Thymus (tissue), 11 donors: Measurements from ENCODE around the gene CALM3. TPM values are rescaled to one million over a fixed set of nuclear protein-coding genes. Genes with fewer than 3 reads are reported as not detected.

Experiments used
- DNase-seq, 9 donors: peaks; one replicate each; pipeline ENCODE4 v3.0.0-alpha.2; 2013; ENCODE audit warnings: low spot score in 9 of 9, low read depth in 6 of 9, missing footprints in 1 of 9
- H3K27ac ChIP-seq, 2 donors: one replicate each; pipeline ENCODE4 v1.5.1; 2013; ENCODE audit warnings: control low read depth in 1 of 2, low read depth in 1 of 2, low read length in 1 of 2, mild to moderate bottlenecking in 1 of 2, moderate library complexity in 1 of 2
- H3K27me3 ChIP-seq, 2 donors: one replicate each; pipeline ENCODE4 v1.5.1; 2013; ENCODE audit warnings: low read length in 1 of 2; ENCODE audit not compliant: control insufficient read depth in 2 of 2, insufficient read depth in 1 of 2
- H3K36me3 ChIP-seq, 2 donors: one replicate each; pipeline ENCODE4 v1.5.1; 2013; ENCODE audit warnings: low read length in 1 of 2, mild to moderate bottlenecking in 1 of 2, moderate library complexity in 1 of 2; ENCODE audit not compliant: control insufficient read depth in 2 of 2, insufficient read depth in 2 of 2
- H3K4me1 ChIP-seq, 2 donors: one replicate each; pipeline ENCODE4 v1.5.1; 2013; ENCODE audit warnings: low read length in 2 of 2; ENCODE audit not compliant: control insufficient read depth in 2 of 2, insufficient read depth in 2 of 2
- H3K4me3 ChIP-seq, 2 donors: one replicate each; pipeline ENCODE4 v1.5.1; 2013; ENCODE audit warnings: low read length in 2 of 2, control low read depth in 1 of 2, mild to moderate bottlenecking in 1 of 2
- H3K9me3 ChIP-seq, 2 donors: one replicate each; pipeline ENCODE4 v1.5.1; 2013; ENCODE audit warnings: low read length in 1 of 2, mild to moderate bottlenecking in 1 of 2; ENCODE audit not compliant: control insufficient read depth in 2 of 2, insufficient read depth in 1 of 2
- WGBS: extraction: QIAGEN DNeasy Blood & Tissue Kit; methylation state at CpG from one replicate; pipeline ENCODE4 v1.1.7; 2013; 5-methylcytosine and 5-hydroxymethylcytosine counted together
- polyA plus RNA-seq: library from polyadenylated mRNA; stranded (reverse); fragments of 200-250 nt; gene quantifications from one replicate; pipeline ENCODE4 v1.2.3, GENCODE V29; 2013
- total RNA-seq: library from RNA; stranded (reverse); fragments of 120-200 nt; gene quantifications from one replicate; pipeline ENCODE4 v1.2.4, GENCODE V29; 2013
- donor health status: healthy.

The CALM3 gene
- total and polyA plus RNA-seq, 2 donors, result 116 to 167 TPM

- H3K27ac ChIP-seq, result no peak overlapping the region
- 2% methylated on average over 38 of the region's 38 CpGs for WGBS
- no peaks in the 10 kb centered on the region for H3K9me3 ChIP-seq
- peak overlapping the region; percentile 5 to 23 for H3K4me3 ChIP-seq
- no peaks in the 10 kb centered on the region for H3K36me3 ChIP-seq
- peak in 7 of 9 donors; percentile 72 to 91 (median 87) for DNase-seq
- H3K27me3 ChIP-seq, result peaks cover 15 to 79% of the 10 kb centered on the region in 2 donors
- H3K4me1 ChIP-seq, result peaks cover 6 to 49% of the 10 kb centered on the region in 2 donors
Observed at GRCh38 chr19:46634045-46634655, 33.0 kb downstream of the CALM3 start.

- WGBS, result 10% methylated on average over 23 of the region's 23 CpGs
- no peak overlapping the region for H3K27ac ChIP-seq
- no peaks in the 10 kb centered on the region for H3K36me3 ChIP-seq
- peaks cover 0 to 2% of the 10 kb centered on the region in 2 donors for H3K9me3 ChIP-seq
- peaks cover 18 to 85% of the 10 kb centered on the region in 2 donors for H3K27me3 ChIP-seq
- peaks cover 12 to 54% of the 10 kb centered on the region in 2 donors for H3K4me1 ChIP-seq
- no peak for DNase-seq
- peak overlapping the region in 1 of 2 donors; percentile 5 for H3K4me3 ChIP-seq
Observed at GRCh38 chr19:46634656-46635218, 33.6 kb downstream of the CALM3 start.

DNA sequence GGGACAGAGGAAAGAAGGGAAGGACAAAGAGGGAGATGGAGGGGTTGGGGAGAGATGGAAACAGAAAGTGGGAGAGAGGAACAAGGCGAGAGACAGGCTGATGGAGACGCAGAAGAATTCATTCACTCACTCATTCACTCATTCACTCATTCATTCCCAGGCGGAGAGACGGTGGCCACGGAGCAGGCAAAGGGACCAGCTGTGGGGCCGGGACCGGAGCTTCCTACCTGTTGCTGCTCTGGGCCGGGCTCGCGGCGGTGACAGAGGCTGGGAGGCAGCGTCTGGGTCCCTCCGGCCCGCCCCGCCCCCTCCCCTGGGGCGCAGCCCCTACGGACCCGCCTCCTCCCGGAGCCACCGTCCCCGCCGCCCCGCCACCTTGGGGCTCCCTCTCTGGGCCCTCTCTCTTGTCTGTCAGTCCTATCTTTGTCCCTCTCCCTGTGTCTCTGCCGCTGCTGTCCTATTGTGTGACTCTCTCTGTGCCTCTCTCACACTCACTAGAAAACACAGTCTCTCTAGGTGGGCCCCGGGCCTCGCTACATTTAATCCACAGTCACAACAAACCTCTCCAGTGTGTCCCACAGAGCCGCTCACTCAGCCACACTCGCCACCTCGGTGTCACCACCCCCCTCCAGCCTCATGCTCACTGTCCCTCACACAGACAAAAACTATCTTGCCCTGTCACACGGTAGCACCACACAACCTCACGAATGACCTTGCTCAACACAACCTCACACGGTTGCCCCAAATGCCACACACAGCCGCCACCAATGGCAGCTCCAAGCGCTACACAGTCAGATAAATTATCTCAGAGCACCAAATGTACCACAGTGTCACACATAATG is 35.0 kb downstream of the CALM3 start, which contains the start of gene GNG8:
GNG8 (minus strand) TSS at position 283 of the 842 bp plus-strand sequence. CDS start 1,520 bp downstream, outside the sequence.
- peaks cover 30 to 93% of the 10 kb centered on the region in 2 donors for H3K27me3 ChIP-seq
- DNase-seq, result no peak
- H3K27ac ChIP-seq, result peak within 1 kb of the TSS in 1 of 2 donors; percentile 46
- WGBS, result 50% methylated on average over 34 of the region's 34 CpGs
- no peak within 1 kb of the TSS for H3K4me3 ChIP-seq
- H3K4me1 ChIP-seq, result peaks cover 12 to 55% of the 10 kb centered on the region in 2 donors
- H3K36me3 ChIP-seq, result no peaks in the 10 kb centered on the region
- peaks cover 1 to 3% of the 10 kb centered on the region in 2 donors for H3K9me3 ChIP-seq

- Histone ChIP-seq H3K9me3 (peaks cover 1 to 3% of the 10 kb centered on the region in 2 donors), H3K27ac (no peak overlapping the region), H3K27me3 (peaks cover 32 to 94% of the 10 kb centered on the region in 2 donors), H3K4me3 (no peak overlapping the region), H3K36me3 (no peaks in the 10 kb centered on the region), H3K4me1 (peaks cover 12 to 50% of the 10 kb centered on the region in 2 donors)
- 93% methylated on average over 14 of the region's 14 CpGs for WGBS
- no peak for DNase-seq
Observed at GRCh38 chr19:46637224-46637623, 36.1 kb downstream of the CALM3 start.

DNA sequence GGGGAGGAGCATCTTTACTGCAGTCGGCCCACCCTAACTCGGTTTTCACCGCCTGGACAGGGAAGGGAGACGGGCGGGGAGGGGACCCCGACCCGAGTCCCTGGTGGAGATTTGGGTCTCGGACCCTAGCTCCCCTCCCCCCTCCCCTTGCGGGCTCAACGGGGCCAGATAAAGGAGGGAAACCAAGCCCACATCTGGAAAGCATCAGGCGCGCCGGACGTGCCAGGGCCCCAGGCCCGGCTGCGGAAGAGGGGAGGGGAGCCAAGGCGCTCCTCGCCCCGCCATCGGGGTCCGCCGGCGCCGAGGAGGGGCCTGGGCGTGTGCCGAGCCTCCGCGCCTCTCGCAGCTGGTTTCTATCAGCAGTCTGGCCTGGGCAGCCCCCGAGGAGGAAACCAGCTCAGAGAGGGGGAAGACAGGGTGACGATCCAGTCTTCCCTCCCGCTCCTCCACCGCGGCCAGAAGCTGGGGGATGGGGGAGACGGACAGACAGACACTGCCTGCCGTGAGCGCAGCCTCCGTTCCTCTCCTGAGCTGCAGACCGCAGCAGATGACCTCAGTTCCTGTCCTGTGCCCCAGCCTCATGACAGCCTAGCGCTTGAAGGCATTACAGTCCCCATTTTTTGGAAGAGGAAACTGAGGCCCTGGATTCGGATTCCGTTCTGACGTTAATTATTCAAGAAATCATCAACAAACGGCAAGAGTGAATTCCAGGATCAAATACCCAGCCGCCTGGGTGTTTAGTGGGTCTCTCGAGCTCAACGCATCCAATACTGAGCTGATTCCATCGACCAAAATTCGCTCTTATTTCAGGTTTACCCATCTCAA is 38.4 kb downstream of the CALM3 start:
- Histone ChIP-seq H3K27me3 (peaks cover 30 to 85% of the 10 kb centered on the region in 2 donors), H3K9me3 (peaks cover 1 to 3% of the 10 kb centered on the region in 2 donors), H3K27ac (no peak overlapping the region), H3K4me1 (peaks cover 6 to 37% of the 10 kb centered on the region in 2 donors), H3K36me3 (no peaks in the 10 kb centered on the region), H3K4me3 (peak overlapping the region; percentile 4 to 36)
- DNase-seq, result no peak
- 7% methylated on average over 49 of the region's 49 CpGs for WGBS

- Histone ChIP-seq H3K4me1 (peaks cover 6 to 31% of the 10 kb centered on the region in 2 donors), H3K36me3 (no peaks in the 10 kb centered on the region), H3K9me3 (peaks cover 1 to 3% of the 10 kb centered on the region in 2 donors), H3K27me3 (peaks cover 31 to 87% of the 10 kb centered on the region in 2 donors), H3K27ac (no peak overlapping the region), H3K4me3 (no peak overlapping the region)
- 89% methylated on average over 2 of the region's 2 CpGs for WGBS
- DNase-seq, result no peak
Observed at GRCh38 chr19:46640656-46641055, 39.5 kb downstream of the CALM3 start.

GRCh38 chr19:46644720-46645119 is 43.6 kb downstream of the CALM3 start:
- Histone ChIP-seq H3K27ac (no peak overlapping the region), H3K27me3 (peaks cover 46 to 82% of the 10 kb centered on the region in 2 donors)
- WGBS, result 90% methylated on average over 3 of the region's 3 CpGs

DNA sequence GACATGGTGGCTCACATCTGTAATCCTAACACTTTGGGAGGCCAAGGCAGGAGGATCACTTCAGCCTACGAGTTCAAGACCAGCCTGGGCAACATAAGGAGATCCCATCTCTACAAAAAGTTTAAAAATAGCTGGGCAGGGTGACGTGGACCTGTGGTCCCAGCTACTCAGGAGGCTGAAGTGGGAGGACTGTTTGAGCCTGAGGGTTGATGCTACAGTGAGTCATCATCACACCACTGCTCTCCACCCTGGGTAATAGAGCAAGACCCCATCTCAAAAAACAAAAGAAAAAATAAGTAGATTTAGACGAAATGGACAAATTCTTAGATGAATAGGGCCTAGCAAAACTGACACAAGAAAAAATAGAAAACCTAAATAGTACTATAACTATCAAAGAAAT is 45.3 kb downstream of the CALM3 start:
- peaks cover 42 to 82% of the 10 kb centered on the region in 2 donors for H3K27me3 ChIP-seq
- no peak overlapping the region for H3K4me3 ChIP-seq
- peaks cover 11 to 13% of the 10 kb centered on the region in 2 donors for H3K9me3 ChIP-seq
- H3K27ac ChIP-seq, result no peak overlapping the region
- no peak for DNase-seq
- H3K36me3 ChIP-seq, result no peaks in the 10 kb centered on the region
- peaks cover 6 to 8% of the 10 kb centered on the region in 2 donors for H3K4me1 ChIP-seq
- WGBS, result 91% methylated on average over 3 of the region's 3 CpGs

More at GRCh38 chr19:46644720-46645119, 43.6 kb downstream of the CALM3 start:
- Histone ChIP-seq H3K4me1 (peaks cover 7 to 12% of the 10 kb centered on the region in 2 donors), H3K36me3 (no peaks in the 10 kb centered on the region), H3K9me3 (peaks cover 12 to 14% of the 10 kb centered on the region in 2 donors), H3K4me3 (no peak overlapping the region)
- DNase-seq, result no peak
